ENCODE measurements around the gene ATP2C2.

DNA sequence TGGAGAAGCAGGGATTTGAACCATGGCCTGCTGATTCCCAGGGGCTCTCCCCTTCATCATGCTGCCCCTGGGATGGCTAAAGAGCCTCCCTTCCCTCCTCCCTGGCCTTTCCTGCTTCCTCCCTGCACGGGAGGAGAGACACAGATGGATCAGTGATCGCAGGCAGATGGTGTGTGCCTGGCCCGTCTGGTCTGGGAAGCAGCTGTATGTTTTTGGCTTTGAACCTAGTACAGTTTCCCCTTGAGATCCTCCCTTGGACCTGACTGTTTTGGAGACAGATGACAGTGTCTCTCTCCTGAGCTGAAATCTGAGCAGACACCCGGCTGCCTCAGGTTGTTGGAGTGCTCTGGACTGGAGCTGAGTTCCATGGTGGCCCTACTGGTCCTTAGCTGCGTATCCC, 29.0 kb upstream of the ATP2C2 start:
- TF ChIP-seq, protein P1, sequence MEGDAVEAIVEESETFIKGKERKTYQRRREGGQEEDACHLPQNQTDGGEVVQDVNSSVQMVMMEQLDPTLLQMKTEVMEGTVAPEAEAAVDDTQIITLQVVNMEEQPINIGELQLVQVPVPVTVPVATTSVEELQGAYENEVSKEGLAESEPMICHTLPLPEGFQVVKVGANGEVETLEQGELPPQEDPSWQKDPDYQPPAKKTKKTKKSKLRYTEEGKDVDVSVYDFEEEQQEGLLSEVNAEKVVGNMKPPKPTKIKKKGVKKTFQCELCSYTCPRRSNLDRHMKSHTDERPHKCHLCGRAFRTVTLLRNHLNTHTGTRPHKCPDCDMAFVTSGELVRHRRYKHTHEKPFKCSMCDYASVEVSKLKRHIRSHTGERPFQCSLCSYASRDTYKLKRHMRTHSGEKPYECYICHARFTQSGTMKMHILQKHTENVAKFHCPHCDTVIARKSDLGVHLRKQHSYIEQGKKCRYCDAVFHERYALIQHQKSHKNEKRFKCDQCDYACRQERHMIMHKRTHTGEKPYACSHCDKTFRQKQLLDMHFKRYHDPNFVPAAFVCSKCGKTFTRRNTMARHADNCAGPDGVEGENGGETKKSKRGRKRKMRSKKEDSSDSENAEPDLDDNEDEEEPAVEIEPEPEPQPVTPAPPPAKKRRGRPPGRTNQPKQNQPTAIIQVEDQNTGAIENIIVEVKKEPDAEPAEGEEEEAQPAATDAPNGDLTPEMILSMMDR (IDR thresholded peaks at IDR 0.05), result no peak
- TF ChIP-seq RAD21 (IDR thresholded peaks at IDR 0.05; ENCODE audit: low read length) (no peak), RFX5 (IDR thresholded peaks at IDR 0.05; ENCODE audit: low read length) (no peak), SIN3A (IDR thresholded peaks at IDR 0.05; ENCODE audit: borderline replicate concordance, low read depth, low read length) (no peak), MEF2A (IDR thresholded peaks at IDR 0.05; ENCODE audit: borderline replicate concordance, low read depth) (no peak)
- TF ChIP-seq, protein P2, sequence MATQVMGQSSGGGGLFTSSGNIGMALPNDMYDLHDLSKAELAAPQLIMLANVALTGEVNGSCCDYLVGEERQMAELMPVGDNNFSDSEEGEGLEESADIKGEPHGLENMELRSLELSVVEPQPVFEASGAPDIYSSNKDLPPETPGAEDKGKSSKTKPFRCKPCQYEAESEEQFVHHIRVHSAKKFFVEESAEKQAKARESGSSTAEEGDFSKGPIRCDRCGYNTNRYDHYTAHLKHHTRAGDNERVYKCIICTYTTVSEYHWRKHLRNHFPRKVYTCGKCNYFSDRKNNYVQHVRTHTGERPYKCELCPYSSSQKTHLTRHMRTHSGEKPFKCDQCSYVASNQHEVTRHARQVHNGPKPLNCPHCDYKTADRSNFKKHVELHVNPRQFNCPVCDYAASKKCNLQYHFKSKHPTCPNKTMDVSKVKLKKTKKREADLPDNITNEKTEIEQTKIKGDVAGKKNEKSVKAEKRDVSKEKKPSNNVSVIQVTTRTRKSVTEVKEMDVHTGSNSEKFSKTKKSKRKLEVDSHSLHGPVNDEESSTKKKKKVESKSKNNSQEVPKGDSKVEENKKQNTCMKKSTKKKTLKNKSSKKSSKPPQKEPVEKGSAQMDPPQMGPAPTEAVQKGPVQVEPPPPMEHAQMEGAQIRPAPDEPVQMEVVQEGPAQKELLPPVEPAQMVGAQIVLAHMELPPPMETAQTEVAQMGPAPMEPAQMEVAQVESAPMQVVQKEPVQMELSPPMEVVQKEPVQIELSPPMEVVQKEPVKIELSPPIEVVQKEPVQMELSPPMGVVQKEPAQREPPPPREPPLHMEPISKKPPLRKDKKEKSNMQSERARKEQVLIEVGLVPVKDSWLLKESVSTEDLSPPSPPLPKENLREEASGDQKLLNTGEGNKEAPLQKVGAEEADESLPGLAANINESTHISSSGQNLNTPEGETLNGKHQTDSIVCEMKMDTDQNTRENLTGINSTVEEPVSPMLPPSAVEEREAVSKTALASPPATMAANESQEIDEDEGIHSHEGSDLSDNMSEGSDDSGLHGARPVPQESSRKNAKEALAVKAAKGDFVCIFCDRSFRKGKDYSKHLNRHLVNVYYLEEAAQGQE (IDR thresholded peaks at IDR 0.05; ENCODE audit: low read depth, low read length), result no peak
- TF ChIP-seq, protein P3, sequence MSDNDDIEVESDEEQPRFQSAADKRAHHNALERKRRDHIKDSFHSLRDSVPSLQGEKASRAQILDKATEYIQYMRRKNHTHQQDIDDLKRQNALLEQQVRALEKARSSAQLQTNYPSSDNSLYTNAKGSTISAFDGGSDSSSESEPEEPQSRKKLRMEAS (IDR thresholded peaks at IDR 0.05; ENCODE audit: low read depth), result no peak

All from SK-N-SH (cell line).